ENCODE measurements around the gene GCNT3.

GCNT3 gene

GRCh38 chr15:59649603-59650002 lies 38.0 kb downstream of the GCNT3 start:
- Histone ChIP-seq H3F3A (ENCODE audit: low read depth) (no peaks in the 10 kb centered on the region), H2AFZ (ENCODE audit: low read length) (no peak overlapping the region), H3K36me3 (ENCODE audit: insufficient read depth, low read length) (peaks cover 48% of the 10 kb centered on the region), H3K9me3 (ENCODE audit: insufficient read depth, low read depth, low read length) (peaks cover 5% of the 10 kb centered on the region), H3K9me2 (replicated peaks; ENCODE audit: low read depth, low read length) (no peaks in the 10 kb centered on the region), H3K4me1 (ENCODE audit: insufficient read depth, low read length, poor library complexity, severe bottlenecking) (peaks cover 23% of the 10 kb centered on the region), H4K20me1 (ENCODE audit: insufficient read depth, low read length, poor library complexity, severe bottlenecking) (peaks cover 7% of the 10 kb centered on the region), H3K79me2 (ENCODE audit: insufficient read depth, low read length) (peaks cover 34% of the 10 kb centered on the region), H3K9ac (ENCODE audit: low read depth, low read length, poor library complexity, severe bottlenecking) (no peak overlapping the region), H3K4me3 (ENCODE audit: low read length, poor library complexity, severe bottlenecking) (no peak overlapping the region), H3K4me2 (ENCODE audit: low read depth, low read length, poor library complexity, severe bottlenecking) (peak overlapping the region; percentile 16), H3K27me3 (ENCODE audit: insufficient read depth, low read length, poor library complexity, severe bottlenecking) (no peaks in the 10 kb centered on the region)
- TF ChIP-seq EZH2phosphoT487 (IDR thresholded peaks at IDR 0.05; ENCODE audit: borderline replicate concordance) (no peak), CTCF (conservative IDR thresholded peaks at IDR 0.05; ENCODE audit: low read length) (no peak)

GRCh38 chr15:59654046-59654445 lies 42.5 kb downstream of the GCNT3 start:
- no peak for TF ChIP-seq CTCF (conservative IDR thresholded peaks at IDR 0.05; ENCODE audit: low read length)
- TF ChIP-seq EZH2phosphoT487 (IDR thresholded peaks at IDR 0.05; ENCODE audit: borderline replicate concordance) = no peak
- peak overlapping the region; percentile 92 for H3K4me2 ChIP-seq (ENCODE audit: low read depth, low read length, poor library complexity, severe bottlenecking)
- peaks cover 59% of the 10 kb centered on the region for H3K79me2 ChIP-seq (ENCODE audit: insufficient read depth, low read length)
- H3K9me2 ChIP-seq (replicated peaks; ENCODE audit: low read depth, low read length) = no peaks in the 10 kb centered on the region
- H3K9me3 ChIP-seq (ENCODE audit: insufficient read depth, low read depth, low read length) = peaks cover 5% of the 10 kb centered on the region
- H3K4me1 ChIP-seq (ENCODE audit: insufficient read depth, low read length, poor library complexity, severe bottlenecking) = peaks cover 43% of the 10 kb centered on the region
- H4K20me1 ChIP-seq (ENCODE audit: insufficient read depth, low read length, poor library complexity, severe bottlenecking) = peaks cover 28% of the 10 kb centered on the region
- H3K36me3 ChIP-seq (ENCODE audit: insufficient read depth, low read length) = peaks cover 34% of the 10 kb centered on the region
- H2AFZ ChIP-seq (ENCODE audit: low read length) = no peak overlapping the region
- H3K9ac ChIP-seq (ENCODE audit: low read depth, low read length, poor library complexity, severe bottlenecking) = peak overlapping the region; percentile 97
- H3K4me3 ChIP-seq (ENCODE audit: low read length, poor library complexity, severe bottlenecking) = peak overlapping the region; percentile 95
- H3K27me3 ChIP-seq (ENCODE audit: insufficient read depth, low read length, poor library complexity, severe bottlenecking) = no peaks in the 10 kb centered on the region
- no peaks in the 10 kb centered on the region for H3F3A ChIP-seq (ENCODE audit: low read depth)

- TF ChIP-seq CTCF (conservative IDR thresholded peaks at IDR 0.05; ENCODE audit: low read length) = no peak
- no peak for TF ChIP-seq EZH2phosphoT487 (IDR thresholded peaks at IDR 0.05; ENCODE audit: borderline replicate concordance)
- peak within 1 kb of the TSS; percentile 95 for H3K4me3 ChIP-seq (ENCODE audit: low read length, poor library complexity, severe bottlenecking)
- peaks cover 31% of the 10 kb centered on the region for H3K36me3 ChIP-seq (ENCODE audit: insufficient read depth, low read length)
- H3K79me2 ChIP-seq (ENCODE audit: insufficient read depth, low read length) = peaks cover 51% of the 10 kb centered on the region
- peaks cover 28% of the 10 kb centered on the region for H4K20me1 ChIP-seq (ENCODE audit: insufficient read depth, low read length, poor library complexity, severe bottlenecking)
- H3K4me1 ChIP-seq (ENCODE audit: insufficient read depth, low read length, poor library complexity, severe bottlenecking) = peaks cover 33% of the 10 kb centered on the region
- H3K27me3 ChIP-seq (ENCODE audit: insufficient read depth, low read length, poor library complexity, severe bottlenecking) = no peaks in the 10 kb centered on the region
- no peaks in the 10 kb centered on the region for H3F3A ChIP-seq (ENCODE audit: low read depth)
- peak within 1 kb of the TSS; percentile 82 for H2AFZ ChIP-seq (ENCODE audit: low read length)
- peak within 1 kb of the TSS; percentile 97 for H3K9ac ChIP-seq (ENCODE audit: low read depth, low read length, poor library complexity, severe bottlenecking)
- peaks cover 5% of the 10 kb centered on the region for H3K9me3 ChIP-seq (ENCODE audit: insufficient read depth, low read depth, low read length)
- H3K9me2 ChIP-seq (replicated peaks; ENCODE audit: low read depth, low read length) = no peaks in the 10 kb centered on the region
- peak within 1 kb of the TSS; percentile 92 for H3K4me2 ChIP-seq (ENCODE audit: low read depth, low read length, poor library complexity, severe bottlenecking)
These were observed 45.5 kb downstream of the GCNT3 start, which contains the start of gene GTF2A2 for GRCh38 chr15:59656897-59657634. GTF2A2 (minus strand) TSS chr15:59657515; CDS start chr15:59652277, 5,238 bp downstream.

Measured in Loucy (cell line).